ENCODE measurements around the gene LMCD1.

LMCD1 gene

DNA sequence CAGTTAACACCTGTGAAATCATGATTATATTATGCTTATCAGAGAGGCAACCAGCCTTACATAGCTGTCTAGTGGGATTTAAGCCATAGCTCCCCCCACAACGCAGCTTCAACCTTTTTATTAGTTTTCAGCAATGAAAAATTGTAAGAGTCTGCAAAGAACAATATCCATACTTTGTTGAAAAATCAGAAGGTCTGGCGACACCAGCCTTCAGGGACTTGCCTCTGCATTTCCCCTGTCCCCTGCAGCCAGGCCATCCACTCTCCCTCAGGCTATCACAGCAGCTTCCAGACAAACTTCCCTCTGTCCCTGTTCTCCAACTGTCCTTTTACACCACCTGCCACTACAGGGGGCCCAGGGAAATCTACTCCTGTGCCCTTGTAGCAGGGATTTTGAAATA is 83.0 kb downstream of the LMCD1 start:
- Histone ChIP-seq H3K27me3 (ENCODE audit: low read length) (no peaks in the 10 kb centered on the region), H3K9me2 (replicated peaks; ENCODE audit: insufficient read depth, low read length) (no peaks in the 10 kb centered on the region), H3K9me3 (ENCODE audit: insufficient read depth, low read length) (no peaks in the 10 kb centered on the region), H3F3A (ENCODE audit: insufficient read depth) (no peaks in the 10 kb centered on the region), H4K20me1 (ENCODE audit: low read depth, low read length) (no peaks in the 10 kb centered on the region), H2AFZ (ENCODE audit: low read depth, low read length, severe bottlenecking) (no peak overlapping the region), H3K4me2 (ENCODE audit: low read depth, low read length, poor library complexity, severe bottlenecking) (no peak overlapping the region), H3K79me2 (ENCODE audit: insufficient read depth, low read length) (no peaks in the 10 kb centered on the region), H3K4me3 (ENCODE audit: insufficient read depth, low read length, poor library complexity, severe bottlenecking) (no peak overlapping the region), H3K27ac (ENCODE audit: low read depth, low read length) (no peak overlapping the region), H3K36me3 (ENCODE audit: low read length) (no peaks in the 10 kb centered on the region), H3K9ac (ENCODE audit: low read length) (no peak overlapping the region)
- no peak for TF ChIP-seq EZH2phosphoT487 (conservative IDR thresholded peaks at IDR 0.05; ENCODE audit: low read length)
- TF ChIP-seq, protein P1, sequence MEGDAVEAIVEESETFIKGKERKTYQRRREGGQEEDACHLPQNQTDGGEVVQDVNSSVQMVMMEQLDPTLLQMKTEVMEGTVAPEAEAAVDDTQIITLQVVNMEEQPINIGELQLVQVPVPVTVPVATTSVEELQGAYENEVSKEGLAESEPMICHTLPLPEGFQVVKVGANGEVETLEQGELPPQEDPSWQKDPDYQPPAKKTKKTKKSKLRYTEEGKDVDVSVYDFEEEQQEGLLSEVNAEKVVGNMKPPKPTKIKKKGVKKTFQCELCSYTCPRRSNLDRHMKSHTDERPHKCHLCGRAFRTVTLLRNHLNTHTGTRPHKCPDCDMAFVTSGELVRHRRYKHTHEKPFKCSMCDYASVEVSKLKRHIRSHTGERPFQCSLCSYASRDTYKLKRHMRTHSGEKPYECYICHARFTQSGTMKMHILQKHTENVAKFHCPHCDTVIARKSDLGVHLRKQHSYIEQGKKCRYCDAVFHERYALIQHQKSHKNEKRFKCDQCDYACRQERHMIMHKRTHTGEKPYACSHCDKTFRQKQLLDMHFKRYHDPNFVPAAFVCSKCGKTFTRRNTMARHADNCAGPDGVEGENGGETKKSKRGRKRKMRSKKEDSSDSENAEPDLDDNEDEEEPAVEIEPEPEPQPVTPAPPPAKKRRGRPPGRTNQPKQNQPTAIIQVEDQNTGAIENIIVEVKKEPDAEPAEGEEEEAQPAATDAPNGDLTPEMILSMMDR (IDR thresholded peaks at IDR 0.05; ENCODE audit: insufficient read depth, low read length, poor library complexity, severe bottlenecking) = no peak

DNA sequence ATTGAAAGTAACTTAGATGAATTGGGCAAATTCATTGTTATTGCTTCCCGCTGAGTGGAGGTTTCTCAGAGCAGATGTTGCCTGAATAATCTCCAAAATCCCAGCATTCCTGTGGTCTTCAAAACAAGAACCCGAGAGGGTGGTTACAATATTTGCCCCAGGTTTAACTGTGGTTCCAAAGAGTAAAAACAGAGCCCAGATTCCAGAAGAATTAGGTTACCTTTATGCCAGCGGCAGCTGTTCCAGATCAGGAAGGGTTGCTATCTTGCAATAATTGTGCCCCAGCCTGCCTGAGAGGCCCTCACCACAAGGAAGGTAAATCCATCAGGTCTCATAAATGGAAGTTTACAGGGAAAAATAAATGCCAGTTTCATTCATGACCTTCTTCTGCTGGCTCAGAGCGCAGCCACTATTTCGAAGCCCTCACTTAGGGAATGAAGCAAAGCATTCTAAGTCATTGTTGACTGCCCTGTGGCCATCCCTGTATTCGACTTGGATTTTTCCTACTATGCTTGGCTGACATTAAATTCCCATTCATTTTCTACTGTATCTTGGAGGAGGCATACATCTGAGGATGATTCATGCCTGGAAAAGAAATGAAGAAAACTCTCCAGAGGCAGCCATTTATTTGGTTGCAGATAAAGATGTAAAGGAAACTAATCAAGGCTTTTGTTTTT is 88.4 kb downstream of the LMCD1 start:
- Histone ChIP-seq H3K27me3 (ENCODE audit: low read length) (no peaks in the 10 kb centered on the region), H3K9ac (ENCODE audit: low read length) (no peak overlapping the region), H3F3A (ENCODE audit: insufficient read depth) (no peaks in the 10 kb centered on the region)

DNA sequence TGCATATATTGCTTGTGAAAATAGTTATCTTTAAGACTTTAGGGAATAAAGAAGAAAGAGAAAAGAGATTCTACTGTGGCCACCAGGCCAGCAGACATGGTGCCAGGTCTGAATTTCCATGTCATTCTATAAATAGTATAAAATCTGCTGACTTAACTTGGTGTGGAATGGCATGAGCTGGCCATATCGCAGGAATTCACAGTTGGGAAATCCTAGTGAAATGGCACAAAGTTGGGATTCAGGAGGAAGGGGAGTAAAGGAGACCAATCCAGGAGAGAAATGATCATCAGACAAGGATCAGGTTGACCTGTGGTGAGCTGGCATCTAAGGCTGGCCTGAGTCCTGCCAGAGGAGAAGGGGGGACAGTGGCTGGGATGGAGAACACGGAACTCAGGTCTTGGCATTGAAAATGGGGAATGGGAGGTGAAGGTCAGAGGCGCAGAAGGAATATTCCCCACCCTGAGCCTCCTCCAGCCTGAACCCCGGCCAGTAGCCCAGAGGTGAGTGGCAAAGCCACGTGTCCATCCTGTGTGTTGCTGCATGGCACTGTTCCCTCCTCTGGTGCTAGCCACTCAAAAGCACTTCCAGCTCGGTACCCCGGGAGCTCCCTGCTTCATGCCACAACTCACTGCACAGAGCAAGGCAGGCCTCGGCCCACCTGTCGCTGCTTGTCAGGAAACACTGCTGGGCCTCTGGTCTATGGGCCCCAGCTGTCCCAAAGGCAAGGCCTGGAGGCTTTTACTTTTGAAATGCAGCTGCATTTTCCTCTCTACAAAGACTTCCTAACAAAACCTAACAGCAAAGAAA is 91.6 kb downstream of the LMCD1 start:
- Histone ChIP-seq H4K20me1 (ENCODE audit: low read depth, low read length) (no peaks in the 10 kb centered on the region), H3K27ac (ENCODE audit: low read depth, low read length) (no peak overlapping the region), H3K9me2 (replicated peaks; ENCODE audit: insufficient read depth, low read length) (no peaks in the 10 kb centered on the region), H2AFZ (ENCODE audit: low read depth, low read length, severe bottlenecking) (no peak overlapping the region), H3K36me3 (ENCODE audit: low read length) (no peaks in the 10 kb centered on the region), H3K27me3 (ENCODE audit: low read length) (no peaks in the 10 kb centered on the region), H3K9ac (ENCODE audit: low read length) (no peak overlapping the region), H3K4me2 (ENCODE audit: low read depth, low read length, poor library complexity, severe bottlenecking) (no peak overlapping the region), H3K79me2 (ENCODE audit: insufficient read depth, low read length) (no peaks in the 10 kb centered on the region), H3K9me3 (ENCODE audit: insufficient read depth, low read length) (no peaks in the 10 kb centered on the region), H3K4me3 (ENCODE audit: insufficient read depth, low read length, poor library complexity, severe bottlenecking) (no peak overlapping the region), H3F3A (ENCODE audit: insufficient read depth) (no peaks in the 10 kb centered on the region)
- TF ChIP-seq, protein P1 (IDR thresholded peaks at IDR 0.05; ENCODE audit: insufficient read depth, low read length, poor library complexity, severe bottlenecking) = no peak
- TF ChIP-seq EZH2phosphoT487 (conservative IDR thresholded peaks at IDR 0.05; ENCODE audit: low read length) = no peak

More for the DNA sequence above, 88.4 kb downstream of the LMCD1 start:
- no peaks in the 10 kb centered on the region for H3K9me2 ChIP-seq (replicated peaks; ENCODE audit: insufficient read depth, low read length)
- no peak overlapping the region for H2AFZ ChIP-seq (ENCODE audit: low read depth, low read length, severe bottlenecking)
- no peak overlapping the region for H3K4me2 ChIP-seq (ENCODE audit: low read depth, low read length, poor library complexity, severe bottlenecking)
- H3K4me3 ChIP-seq (ENCODE audit: insufficient read depth, low read length, poor library complexity, severe bottlenecking) = no peak overlapping the region
- TF ChIP-seq, protein P1 (IDR thresholded peaks at IDR 0.05; ENCODE audit: insufficient read depth, low read length, poor library complexity, severe bottlenecking) = no peak
- no peak for TF ChIP-seq EZH2phosphoT487 (conservative IDR thresholded peaks at IDR 0.05; ENCODE audit: low read length)
- H3K36me3 ChIP-seq (ENCODE audit: low read length) = no peaks in the 10 kb centered on the region
- no peaks in the 10 kb centered on the region for H4K20me1 ChIP-seq (ENCODE audit: low read depth, low read length)
- H3K27ac ChIP-seq (ENCODE audit: low read depth, low read length) = no peak overlapping the region
- H3K9me3 ChIP-seq (ENCODE audit: insufficient read depth, low read length) = no peaks in the 10 kb centered on the region
- no peaks in the 10 kb centered on the region for H3K79me2 ChIP-seq (ENCODE audit: insufficient read depth, low read length)
